ENCODE measurements around the gene MXI1.

The MXI1 gene

DNA sequence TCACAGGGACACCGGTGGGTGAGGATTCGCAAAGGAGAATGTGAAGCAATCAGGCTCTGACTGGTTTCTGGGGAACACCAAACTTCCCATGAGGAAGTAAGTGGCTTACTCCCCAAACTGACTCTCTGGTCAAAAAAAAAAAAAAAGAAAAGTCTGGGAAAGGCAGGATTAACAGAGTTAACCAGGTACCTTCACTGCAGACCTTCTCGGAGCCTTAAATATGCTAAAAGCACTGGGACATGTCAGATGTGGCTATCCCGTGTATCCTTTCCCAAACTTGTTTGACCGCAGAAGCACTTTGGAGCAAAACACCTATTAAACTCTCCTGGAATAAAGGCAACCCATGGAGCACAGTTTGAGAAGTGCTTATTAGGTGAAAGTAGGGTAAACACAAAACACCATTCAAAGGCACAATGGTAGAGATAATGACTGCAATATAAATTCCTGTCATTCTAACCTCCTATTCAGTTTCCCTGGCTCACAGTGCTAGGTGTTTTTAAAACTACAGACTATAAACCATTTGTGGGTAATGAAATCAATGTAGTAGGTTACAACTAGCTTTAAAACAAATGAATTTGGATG lies 44.1 kb upstream of the MXI1 start:
- TF ChIP-seq CTBP1 (IDR thresholded peaks at IDR 0.05; ENCODE audit: borderline replicate concordance) (peak; percentile 81; the same call in 1 of the 2 replicates), BHLHE40 (IDR thresholded peaks at IDR 0.05; ENCODE audit: borderline replicate concordance) (no peak), ELF4 (IDR thresholded peaks at IDR 0.05) (no peak), FOXA1 (IDR thresholded peaks at IDR 0.05) (no peak), ARNT (IDR thresholded peaks at IDR 0.05) (peak; percentile 87)
- TF ChIP-seq, protein P1, sequence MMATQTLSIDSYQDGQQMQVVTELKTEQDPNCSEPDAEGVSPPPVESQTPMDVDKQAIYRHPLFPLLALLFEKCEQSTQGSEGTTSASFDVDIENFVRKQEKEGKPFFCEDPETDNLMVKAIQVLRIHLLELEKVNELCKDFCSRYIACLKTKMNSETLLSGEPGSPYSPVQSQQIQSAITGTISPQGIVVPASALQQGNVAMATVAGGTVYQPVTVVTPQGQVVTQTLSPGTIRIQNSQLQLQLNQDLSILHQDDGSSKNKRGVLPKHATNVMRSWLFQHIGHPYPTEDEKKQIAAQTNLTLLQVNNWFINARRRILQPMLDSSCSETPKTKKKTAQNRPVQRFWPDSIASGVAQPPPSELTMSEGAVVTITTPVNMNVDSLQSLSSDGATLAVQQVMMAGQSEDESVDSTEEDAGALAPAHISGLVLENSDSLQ (IDR thresholded peaks at IDR 0.05): peak; percentile 67
- DNase-seq (ENCODE audit: extremely low spot score): no peak
- ChIA-PET CTCF (interaction anchor here (1.1 kb wide), 2 partner anchors 25 to 279 kb away, joined by 3 read pairs; no protein-coding TSS in a partner anchor), POLR2A (no interaction called here)

DNA sequence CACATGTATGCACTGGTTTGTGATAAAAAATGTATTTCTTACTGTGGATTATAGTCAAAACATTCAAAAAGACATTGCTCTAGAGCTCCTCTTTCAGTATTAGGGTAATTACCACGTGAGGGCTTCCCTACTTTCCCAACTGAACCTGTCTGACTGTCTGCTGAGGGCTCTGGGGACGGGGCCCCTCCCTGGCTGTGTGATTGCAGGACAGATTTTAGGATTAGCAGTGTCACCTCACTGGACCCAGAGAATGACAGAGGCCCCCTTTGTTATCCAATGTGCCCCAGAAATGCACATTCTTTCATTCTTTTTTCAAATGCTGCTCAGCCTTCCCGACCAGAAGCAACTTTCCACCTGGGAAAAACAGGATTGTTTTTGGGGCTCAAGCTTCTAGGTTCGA lies 43.6 kb upstream of the MXI1 start:
- CTCF ChIA-PET: interaction anchor here (1.1 kb wide), 2 partner anchors 25 to 280 kb away, joined by 3 read pairs; no protein-coding TSS in a partner anchor

DNA sequence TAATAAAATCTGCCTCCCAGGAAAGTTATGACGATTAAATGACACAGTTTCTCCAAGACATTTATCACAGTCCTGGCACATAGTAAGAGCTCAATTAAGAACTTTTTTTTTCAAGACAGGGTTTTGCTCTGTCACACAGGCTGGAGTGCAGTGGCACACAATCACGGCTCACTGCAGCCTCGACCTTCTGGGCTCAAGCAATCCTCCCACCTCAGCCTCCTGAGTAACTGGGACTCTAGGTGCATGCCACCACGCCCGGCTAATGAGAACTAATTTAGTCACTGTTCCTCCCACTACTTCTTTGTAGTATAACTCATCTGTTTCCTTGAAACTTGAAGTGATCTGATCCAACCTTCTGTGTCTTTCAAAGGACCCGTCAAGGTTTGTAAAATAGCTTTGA lies 42.2 kb upstream of the MXI1 start:
- CTCF ChIA-PET: no interaction called here
- POLR2A ChIA-PET: no interaction called here

More for the DNA sequence above, 43.6 kb upstream of the MXI1 start:
- TF ChIP-seq CTBP1 (IDR thresholded peaks at IDR 0.05; ENCODE audit: borderline replicate concordance) (no peak), ELF4 (IDR thresholded peaks at IDR 0.05) (no peak), SP1 (IDR thresholded peaks at IDR 0.05) (no peak), FOXM1 (IDR thresholded peaks at IDR 0.05; ENCODE audit: borderline replicate concordance) (no peak), SUZ12 (IDR thresholded peaks at IDR 0.05) (no peak), NFRKB (IDR thresholded peaks at IDR 0.05) (no peak), HDGF (IDR thresholded peaks at IDR 0.05; ENCODE audit: borderline replicate concordance) (no peak), LEF1 (IDR thresholded peaks at IDR 0.05; ENCODE audit: borderline replicate concordance) (no peak), BHLHE40 (IDR thresholded peaks at IDR 0.05; ENCODE audit: borderline replicate concordance) (no peak), L3MBTL2 (conservative IDR thresholded peaks at IDR 0.05) (no peak), FOXK2 (IDR thresholded peaks at IDR 0.05) (no peak), FOXA1 (IDR thresholded peaks at IDR 0.05) (no peak), ARNT (IDR thresholded peaks at IDR 0.05) (no peak), TARDBP (IDR thresholded peaks at IDR 0.05) (no peak), ZNF384 (IDR thresholded peaks at IDR 0.05) (no peak)
- TF ChIP-seq, protein P1 (IDR thresholded peaks at IDR 0.05): no peak
- POLR2A ChIA-PET: no interaction called here
- DNase-seq (ENCODE audit: extremely low spot score): no peak

DNA sequence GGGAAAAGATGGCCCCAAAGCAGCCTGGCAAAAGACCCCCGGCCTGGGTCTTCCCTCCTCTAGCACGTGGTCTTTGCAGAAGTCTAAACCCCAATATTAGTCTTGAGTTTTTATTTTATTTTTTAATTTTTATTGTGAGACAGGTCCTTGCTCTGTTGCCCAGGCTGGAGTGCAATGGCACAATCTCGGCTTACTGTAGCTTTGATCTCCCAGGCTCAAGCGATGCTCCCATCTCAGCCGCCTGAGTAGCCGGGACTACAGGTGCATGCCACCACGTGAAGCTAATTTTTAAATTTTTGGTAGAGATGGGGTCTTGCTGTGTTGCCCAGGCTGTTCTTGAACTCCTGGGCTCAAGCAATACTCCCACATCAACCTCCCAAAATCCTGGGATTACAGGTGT lies 40.3 kb upstream of the MXI1 start:
- POLR2A ChIA-PET: no interaction called here

More for the DNA sequence above, 42.2 kb upstream of the MXI1 start:
- TF ChIP-seq TARDBP (IDR thresholded peaks at IDR 0.05) (no peak), HDGF (IDR thresholded peaks at IDR 0.05; ENCODE audit: borderline replicate concordance) (no peak), FOXK2 (IDR thresholded peaks at IDR 0.05) (no peak), NFRKB (IDR thresholded peaks at IDR 0.05) (no peak), ARNT (IDR thresholded peaks at IDR 0.05) (no peak), CTBP1 (IDR thresholded peaks at IDR 0.05; ENCODE audit: borderline replicate concordance) (no peak), FOXA1 (IDR thresholded peaks at IDR 0.05) (no peak), L3MBTL2 (conservative IDR thresholded peaks at IDR 0.05) (no peak)
- DNase-seq (ENCODE audit: extremely low spot score): no peak

DNA sequence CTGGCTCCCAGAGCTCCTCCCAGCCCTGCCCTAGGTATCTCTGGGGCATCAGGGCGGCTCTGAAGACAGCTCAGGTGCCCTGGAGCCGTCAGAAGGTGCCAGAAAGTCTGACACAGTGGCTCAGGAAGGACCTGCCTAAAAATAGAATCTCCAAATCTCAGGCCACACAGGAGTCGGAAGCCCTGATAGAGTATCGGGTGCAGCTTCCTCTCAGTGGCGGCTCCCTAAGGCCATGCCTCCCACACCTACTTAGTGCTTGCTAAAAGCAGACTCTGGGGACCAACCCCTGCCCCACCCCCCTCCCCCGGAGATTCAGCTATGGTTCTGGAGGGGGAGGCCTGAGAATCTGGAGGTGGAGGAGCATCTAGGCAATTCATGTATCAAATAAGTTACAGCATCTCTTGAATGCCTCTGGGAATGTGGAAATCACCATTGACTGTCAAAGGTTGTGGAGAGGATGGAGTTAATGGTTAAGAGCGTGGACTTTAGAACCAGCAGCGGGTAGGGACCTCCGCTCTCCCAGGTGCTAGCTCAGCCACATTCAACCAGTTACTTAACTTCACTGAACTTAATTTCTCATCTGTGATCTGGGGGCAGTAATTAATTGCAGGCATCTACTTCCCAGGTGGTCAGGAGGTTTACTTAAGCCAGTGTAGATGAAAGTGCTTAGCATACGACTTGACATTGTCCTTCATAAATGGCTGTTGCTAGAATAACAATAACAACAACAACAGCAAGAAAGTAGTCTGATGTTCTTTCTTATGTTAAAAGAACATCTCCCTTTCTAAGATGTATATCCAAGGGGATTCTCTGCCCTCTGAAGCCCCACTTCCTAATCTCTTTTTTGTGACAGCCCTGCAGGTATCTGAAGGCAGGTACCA lies 38.6 kb upstream of the MXI1 start:
- TF ChIP-seq LEF1 (IDR thresholded peaks at IDR 0.05; ENCODE audit: borderline replicate concordance): no peak
- TF ChIP-seq, protein P1 (IDR thresholded peaks at IDR 0.05): no peak
- no peak for TF ChIP-seq HDGF (IDR thresholded peaks at IDR 0.05; ENCODE audit: borderline replicate concordance)
- no peak for TF ChIP-seq ARNT (IDR thresholded peaks at IDR 0.05)
- no peak for TF ChIP-seq ZNF384 (IDR thresholded peaks at IDR 0.05)
- no peak for TF ChIP-seq ELF4 (IDR thresholded peaks at IDR 0.05)
- ChIA-PET POLR2A (interaction anchor here (0.8 kb wide), 1 partner anchor 42 kb away, joined by 4 read pairs; no protein-coding TSS in a partner anchor), CTCF (interaction anchor here (0.6 kb wide), 1 partner anchor 39 kb away, joined by 3 read pairs; no protein-coding TSS in a partner anchor)
- no peak for DNase-seq (ENCODE audit: extremely low spot score)

More for the DNA sequence above, 40.3 kb upstream of the MXI1 start:
- TF ChIP-seq, protein P1 (IDR thresholded peaks at IDR 0.05): no peak
- no peak for TF ChIP-seq CTBP1 (IDR thresholded peaks at IDR 0.05; ENCODE audit: borderline replicate concordance)
- TF ChIP-seq ZNF384 (IDR thresholded peaks at IDR 0.05): no peak
- no peak for TF ChIP-seq TARDBP (IDR thresholded peaks at IDR 0.05)
- TF ChIP-seq FOXM1 (IDR thresholded peaks at IDR 0.05; ENCODE audit: borderline replicate concordance): no peak
- TF ChIP-seq SUZ12 (IDR thresholded peaks at IDR 0.05): no peak
- no peak for TF ChIP-seq FOXA1 (IDR thresholded peaks at IDR 0.05)
- no peak for TF ChIP-seq SP1 (IDR thresholded peaks at IDR 0.05)
- no peak for TF ChIP-seq LEF1 (IDR thresholded peaks at IDR 0.05; ENCODE audit: borderline replicate concordance)
- no peak for TF ChIP-seq FOXK2 (IDR thresholded peaks at IDR 0.05)
- no peak for DNase-seq (ENCODE audit: extremely low spot score)
- CTCF ChIA-PET: no interaction called here
